SU-DHL-6 (cell line): ENCODE data around the gene EMP1.

Source experiments
- H2AFZ ChIP-seq: fragments of 200-600 bp; sonication (generic); 2 replicates; pipeline ENCODE4 v1.6.1; 2014; ENCODE audit warnings: low read depth, mild to moderate bottlenecking, moderate library complexity, mixed read lengths, antibody characterized with exemption, low read length; ENCODE audit not compliant: severe bottlenecking
- H3F3A ChIP-seq: fragments of 200-600 bp; shearing (Covaris generic); 2 replicates; pipeline ENCODE4 v1.6.0; 2016; ENCODE audit warnings: antibody characterized with exemption, mild to moderate bottlenecking; ENCODE audit not compliant: insufficient read depth
- H3K27ac ChIP-seq: fragments of 200-600 bp; sonication (generic); 2 replicates; pipeline ENCODE4 v1.5.1; 2016; ENCODE audit warnings: low read depth, mild to moderate bottlenecking, low read length, moderate library complexity, mixed read lengths
- H3K27me3 ChIP-seq: fragments of 200-600 bp; sonication (generic), shearing (Covaris generic); 2 replicates; pipeline ENCODE4 v1.6.0; 2014; ENCODE audit warnings: mild to moderate bottlenecking, low read length
- H3K36me3 ChIP-seq: fragments of 200-600 bp; sonication (generic); 2 replicates; pipeline ENCODE4 v1.6.1; 2014; ENCODE audit warnings: mild to moderate bottlenecking, low read length, mixed read lengths
- H3K4me2 ChIP-seq: fragments of 300-600, 200-600 bp; shearing (Covaris generic), sonication (generic); 2 replicates; pipeline ENCODE4 v1.6.0; 2014; ENCODE audit warnings: low read length, low read depth, mild to moderate bottlenecking; ENCODE audit not compliant: poor library complexity, severe bottlenecking
- H3K4me3 ChIP-seq: fragments of 200-600 bp; sonication (generic); 2 replicates; pipeline ENCODE4 v1.5.1; 2014; ENCODE audit warnings: antibody characterized with exemption, low read length, mild to moderate bottlenecking, mixed read lengths; ENCODE audit not compliant: insufficient read depth, poor library complexity, severe bottlenecking
- H3K79me2 ChIP-seq: fragments of 200-600 bp; sonication (generic); 2 replicates; pipeline ENCODE4 v1.6.1; 2014; ENCODE audit warnings: mild to moderate bottlenecking, low read length, moderate library complexity; ENCODE audit not compliant: insufficient read depth
- H3K9ac ChIP-seq: fragments of 200-600 bp; sonication (generic); 2 replicates; pipeline ENCODE4 v1.7.0; 2014; ENCODE audit warnings: mild to moderate bottlenecking, low read length
- H3K9me2 ChIP-seq: fragments of 200-600 bp; sonication (generic); replicated peaks from 2 replicates; pipeline ENCODE4 v1.6.1; 2014; ENCODE audit warnings: low read length; ENCODE audit not compliant: insufficient read depth
- H3K9me3 ChIP-seq: fragments of 200-600 bp; sonication (generic); 2 replicates; pipeline ENCODE4 v1.6.1; 2014; ENCODE audit warnings: low read length, mixed read lengths; ENCODE audit not compliant: insufficient read depth
- H4K20me1 ChIP-seq: fragments of 200-600 bp; sonication (generic); 2 replicates; pipeline ENCODE4 v1.6.1; 2014; ENCODE audit warnings: low read depth, mild to moderate bottlenecking, antibody characterized with exemption, low read length, moderate library complexity, mixed read lengths
- CTCF ChIP-seq: fragments of 200-600 bp; sonication (generic); IDR thresholded peaks from one replicate; pipeline ENCODE4 v1.5.1; 2017; ENCODE audit warnings: antibody characterized with exemption, mild to moderate bottlenecking, low read length, moderate library complexity; ENCODE audit not compliant: insufficient read depth, poor library complexity, severe bottlenecking
- EZH2phosphoT487 ChIP-seq: fragments of 200-600 bp; sonication (generic), shearing (Covaris generic); conservative IDR thresholded peaks from 2 replicates; pipeline ENCODE4 v1.6.1; 2018; ENCODE audit warnings: mild to moderate bottlenecking, antibody characterized with exemption, low read length, moderate library complexity, mixed read lengths

EMP1 gene

GRCh38 chr12:13173012-13173932 lies 23.3 kb upstream of the EMP1 start:
- Histone ChIP-seq H3K9me3 (no peaks in the 10 kb centered on the region), H3K79me2 (no peaks in the 10 kb centered on the region), H3F3A (no peaks in the 10 kb centered on the region), H4K20me1 (no peaks in the 10 kb centered on the region), H3K9me2 (no peaks in the 10 kb centered on the region), H3K36me3 (no peaks in the 10 kb centered on the region), H3K4me2 (no peak overlapping the region), H3K27me3 (no peaks in the 10 kb centered on the region), H3K9ac (no peak overlapping the region), H2AFZ (no peak overlapping the region), H3K4me3 (no peak overlapping the region), H3K27ac (no peak overlapping the region)
- no peak for TF ChIP-seq EZH2phosphoT487
- no peak for TF ChIP-seq CTCF

- H3K9me3 ChIP-seq, result no peaks in the 10 kb centered on the region
- no peaks in the 10 kb centered on the region for H3K27me3 ChIP-seq
- H3K27ac ChIP-seq, result no peak overlapping the region
- H4K20me1 ChIP-seq, result no peaks in the 10 kb centered on the region
- no peaks in the 10 kb centered on the region for H3K79me2 ChIP-seq
- H3K9ac ChIP-seq, result no peak overlapping the region
- no peak overlapping the region for H3K4me3 ChIP-seq
- no peak overlapping the region for H3K4me2 ChIP-seq
- H2AFZ ChIP-seq, result no peak overlapping the region
- H3K36me3 ChIP-seq, result no peaks in the 10 kb centered on the region
- H3K9me2 ChIP-seq, result no peaks in the 10 kb centered on the region
- no peaks in the 10 kb centered on the region for H3F3A ChIP-seq
- TF ChIP-seq CTCF (no peak), EZH2phosphoT487 (no peak)
These were observed 21.0 kb upstream of the EMP1 start for GRCh38 chr12:13175499-13175898.

GRCh38 chr12:13176256-13176655 lies 20.3 kb upstream of the EMP1 start:
- Histone ChIP-seq H3K4me3 (no peak overlapping the region), H4K20me1 (no peaks in the 10 kb centered on the region), H2AFZ (no peak overlapping the region), H3K36me3 (no peaks in the 10 kb centered on the region), H3K79me2 (no peaks in the 10 kb centered on the region), H3K4me2 (no peak overlapping the region), H3K9me3 (no peaks in the 10 kb centered on the region), H3K9ac (no peak overlapping the region), H3F3A (no peaks in the 10 kb centered on the region), H3K9me2 (no peaks in the 10 kb centered on the region), H3K27ac (no peak overlapping the region), H3K27me3 (no peaks in the 10 kb centered on the region)
- TF ChIP-seq CTCF, result no peak
- TF ChIP-seq EZH2phosphoT487, result no peak
